RPMI7951 (cell line): ENCODE data around the gene MRPS27. TPM values are rescaled to one million over a fixed set of nuclear protein-coding genes. Genes with fewer than 3 reads are reported as not detected.
"Not testable (repeated sequence)": the region's sequence is repeated elsewhere in the genome, so short reads cannot be mapped to it uniquely, and the experiment has no call there.

ENCODE experiments used
- DNase-seq: peaks from one replicate; pipeline ENCODE4 v3.0.0-alpha.2; 2012; ENCODE audit warnings: low read depth
- total RNA-seq: library from RNA; depleted of rRNA; stranded (reverse); fragments of >200 nt; shearing (Covaris generic); gene quantifications from 2 replicates; pipeline ENCODE4 v1.2.3, GENCODE V29; 2014

Gene MRPS27
- total RNA-seq, 1 experiment from 2014 or later, result 70.4 TPM

DNA sequence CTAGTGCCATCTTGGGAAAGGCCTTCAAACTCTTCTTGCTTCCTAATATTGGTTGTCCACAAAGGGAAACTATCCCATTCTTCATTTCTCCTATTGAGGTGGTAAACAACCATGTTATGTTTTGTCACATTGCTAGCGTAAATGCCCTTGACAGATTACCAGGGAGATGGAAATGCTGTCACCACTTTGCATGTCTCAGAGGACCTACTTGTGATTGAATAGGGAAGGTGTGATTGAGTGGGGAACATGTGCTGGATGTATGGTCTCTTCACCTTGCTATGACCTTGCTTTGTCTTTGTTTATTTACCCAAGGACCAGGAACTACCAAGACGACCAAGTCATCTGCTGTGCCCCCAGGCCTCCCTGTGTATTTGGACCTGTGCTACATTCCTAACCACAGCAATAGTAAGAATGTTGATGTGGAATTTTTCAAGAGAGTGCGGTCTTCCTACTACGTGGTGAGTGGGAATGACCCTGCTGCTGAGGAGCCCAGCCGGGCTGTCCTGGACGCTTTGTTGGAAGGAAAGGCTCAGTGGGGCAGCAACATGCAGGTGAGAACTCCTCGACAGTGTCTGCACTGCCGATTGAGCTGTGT lies 116.7 kb downstream of the MRPS27 start:
- DNase-seq, result peak; percentile 72

DNA sequence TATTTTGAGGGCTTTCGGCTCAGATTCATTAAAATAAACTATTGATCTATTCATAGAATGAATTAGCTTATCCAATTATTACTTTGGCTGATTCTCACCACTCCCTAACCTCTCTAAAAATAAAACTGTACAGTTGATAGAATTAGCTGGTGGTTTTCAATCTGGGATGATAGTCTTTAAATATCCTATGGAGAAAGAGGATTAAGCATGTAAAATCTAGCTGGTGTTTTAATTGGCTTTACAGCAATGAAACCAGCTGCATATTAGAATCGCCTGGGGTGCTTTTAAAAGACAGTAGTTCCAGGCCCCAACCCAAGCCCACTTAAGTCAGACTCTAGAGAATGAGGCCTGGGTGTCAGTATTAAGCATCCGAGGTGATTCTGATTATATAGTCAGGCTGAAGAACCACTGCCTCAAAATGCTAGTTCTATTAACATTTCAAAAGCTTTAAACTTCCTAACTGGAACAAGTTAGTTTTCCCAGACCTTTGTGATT lies 117.7 kb downstream of the MRPS27 start:
- no peak for DNase-seq

DNA sequence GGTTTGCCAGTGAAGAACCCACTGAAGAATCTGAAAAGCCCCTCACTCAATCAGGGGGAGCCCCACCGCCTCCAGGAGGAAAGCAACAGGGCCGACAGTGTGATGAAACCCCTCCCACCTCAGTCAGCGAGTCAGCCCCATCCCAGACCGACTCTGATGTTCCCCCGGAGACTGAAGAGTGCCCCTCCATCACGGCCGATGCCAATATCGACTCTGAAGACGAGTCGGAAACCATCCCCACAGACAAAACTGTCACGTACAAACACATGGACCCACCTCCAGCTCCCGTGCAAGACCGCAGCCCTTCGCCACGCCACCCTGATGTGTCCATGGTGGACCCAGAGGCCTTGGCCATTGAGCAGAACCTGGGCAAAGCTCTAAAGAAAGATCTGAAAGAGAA lies 120.4 kb downstream of the MRPS27 start:
- no peak for DNase-seq

DNA sequence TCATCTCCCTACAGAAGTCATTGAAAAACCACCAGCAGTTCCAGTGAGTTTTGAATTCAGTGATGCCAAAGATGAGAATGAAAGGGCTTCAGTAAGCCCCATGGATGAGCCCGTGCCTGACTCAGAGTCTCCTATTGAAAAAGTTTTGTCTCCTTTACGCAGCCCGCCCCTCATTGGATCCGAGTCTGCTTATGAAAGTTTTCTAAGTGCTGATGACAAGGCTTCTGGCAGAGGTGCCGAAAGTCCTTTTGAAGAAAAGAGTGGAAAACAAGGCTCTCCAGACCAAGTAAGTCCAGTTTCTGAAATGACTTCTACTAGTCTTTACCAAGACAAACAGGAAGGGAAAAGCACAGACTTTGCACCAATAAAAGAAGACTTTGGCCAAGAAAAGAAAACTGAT lies 122.6 kb downstream of the MRPS27 start:
- DNase-seq, result no peak

DNA sequence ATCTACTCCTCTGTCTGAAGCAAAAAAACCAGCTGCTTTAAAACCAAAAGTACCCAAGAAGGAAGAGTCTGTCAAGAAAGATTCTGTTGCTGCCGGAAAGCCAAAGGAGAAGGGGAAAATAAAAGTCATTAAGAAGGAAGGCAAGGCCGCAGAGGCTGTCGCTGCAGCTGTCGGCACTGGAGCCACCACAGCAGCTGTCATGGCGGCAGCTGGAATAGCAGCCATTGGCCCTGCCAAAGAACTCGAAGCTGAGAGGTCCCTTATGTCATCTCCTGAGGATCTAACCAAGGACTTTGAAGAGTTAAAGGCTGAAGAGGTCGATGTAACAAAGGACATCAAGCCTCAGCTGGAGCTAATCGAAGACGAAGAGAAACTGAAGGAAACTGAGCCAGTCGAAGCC lies 124.5 kb downstream of the MRPS27 start:
- no peak for DNase-seq

DNA sequence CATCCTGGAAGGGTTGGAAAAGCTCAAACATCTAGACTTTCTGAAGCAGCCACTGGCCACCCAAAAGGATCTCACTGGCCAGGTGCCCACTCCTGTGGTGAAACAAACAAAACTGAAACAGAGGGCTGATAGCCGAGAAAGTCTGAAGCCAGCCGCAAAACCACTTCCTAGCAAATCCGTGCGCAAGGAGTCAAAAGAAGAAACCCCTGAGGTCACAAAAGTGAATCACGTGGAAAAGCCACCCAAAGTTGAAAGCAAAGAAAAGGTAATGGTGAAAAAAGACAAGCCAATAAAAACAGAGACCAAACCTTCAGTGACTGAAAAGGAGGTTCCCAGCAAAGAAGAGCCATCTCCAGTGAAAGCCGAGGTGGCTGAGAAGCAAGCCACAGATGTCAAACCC lies 125.2 kb downstream of the MRPS27 start:
- DNase-seq, result peak; percentile 93

DNA sequence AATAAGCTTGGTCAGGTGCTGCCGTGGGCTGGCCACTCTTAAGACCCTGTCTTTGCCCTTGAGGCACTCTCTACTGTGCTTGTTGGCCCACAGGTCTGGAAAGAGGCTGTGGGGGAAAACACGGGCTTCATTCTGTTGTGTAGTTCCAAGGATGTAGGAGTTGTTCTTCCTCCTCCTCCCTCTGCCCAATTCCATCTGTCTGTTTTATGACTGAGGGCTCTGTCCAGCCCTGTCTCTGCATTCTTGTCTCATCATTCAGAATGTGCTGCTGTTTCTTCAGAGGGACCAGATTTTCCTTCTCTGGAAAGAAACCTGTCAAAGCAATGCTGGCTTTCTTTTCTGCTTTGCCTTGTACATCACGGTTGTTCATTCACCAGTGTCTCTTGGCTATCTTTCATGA lies 128.6 kb downstream of the MRPS27 start:
- DNase-seq, result no peak

DNA sequence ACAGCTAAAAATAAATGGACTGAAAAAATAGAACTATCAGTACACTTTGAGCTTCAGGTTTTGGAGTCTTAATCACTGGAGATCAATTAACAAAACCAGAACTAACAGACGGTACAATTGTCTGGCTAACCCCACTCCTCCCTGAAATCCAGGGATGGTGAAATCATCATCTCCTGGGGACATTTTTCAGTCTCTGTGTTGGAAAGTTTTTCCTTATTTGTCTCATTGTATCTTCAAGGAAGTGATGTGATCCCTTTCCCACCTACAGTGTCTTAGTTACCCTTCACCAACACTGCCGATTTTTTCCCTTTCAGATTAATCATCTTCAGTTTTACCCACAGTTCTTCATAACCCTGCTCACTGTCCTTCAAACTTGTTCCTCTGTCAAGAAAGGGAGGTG lies 130.9 kb downstream of the MRPS27 start:
- no peak for DNase-seq

DNA sequence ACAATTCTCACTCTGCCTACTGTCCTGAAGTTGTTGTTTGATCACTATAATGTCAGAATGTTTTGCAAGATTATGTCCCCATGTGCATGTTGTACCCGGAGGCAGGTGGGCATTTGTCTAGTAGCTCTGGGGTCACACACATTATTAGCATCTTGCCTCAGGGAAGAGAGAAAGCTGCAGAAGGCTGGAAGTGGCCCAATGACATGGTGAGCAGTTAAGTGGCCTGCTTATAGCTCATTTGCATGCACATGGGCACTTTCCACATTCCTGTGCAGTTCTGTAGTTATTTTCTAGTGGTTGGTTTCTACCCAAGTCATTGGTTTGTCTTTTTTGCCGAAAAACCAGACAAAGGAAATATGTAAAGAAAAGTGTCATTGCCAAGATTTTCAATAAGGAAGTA lies 131.9 kb downstream of the MRPS27 start:
- no peak for DNase-seq

DNA sequence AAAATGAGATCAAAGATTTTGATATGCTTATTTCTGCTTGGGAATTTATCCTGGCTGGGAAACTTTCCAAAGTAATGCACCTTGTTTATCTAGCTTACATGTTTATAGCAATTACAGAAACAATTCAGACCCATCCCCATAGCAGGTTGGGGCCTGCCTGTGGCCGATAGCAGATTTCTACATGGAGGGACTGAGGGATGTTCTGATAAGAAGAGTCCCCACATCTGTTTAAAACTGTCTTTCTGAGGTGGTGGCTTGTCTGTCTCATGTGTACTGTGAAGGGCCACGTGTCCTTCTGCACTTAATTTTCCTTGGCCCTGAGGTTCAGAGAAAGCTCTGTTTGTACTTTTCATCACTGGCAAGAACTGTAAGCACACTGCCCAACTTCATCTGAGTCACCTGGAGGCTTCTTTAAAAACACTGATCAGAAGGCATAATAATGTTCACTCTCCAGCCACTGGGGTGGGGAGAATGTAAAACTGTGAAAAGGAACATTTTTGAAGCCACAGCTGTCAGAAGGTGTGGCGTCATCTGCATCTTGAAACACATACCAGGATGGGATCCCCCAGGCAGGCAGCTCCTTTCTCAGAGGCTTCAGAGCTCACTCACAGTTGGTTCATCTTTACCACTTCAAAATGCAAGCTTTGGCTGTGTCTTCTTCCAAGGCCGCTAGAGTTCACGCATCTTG lies 132.5 kb downstream of the MRPS27 start:
- DNase-seq, result no peak

DNA sequence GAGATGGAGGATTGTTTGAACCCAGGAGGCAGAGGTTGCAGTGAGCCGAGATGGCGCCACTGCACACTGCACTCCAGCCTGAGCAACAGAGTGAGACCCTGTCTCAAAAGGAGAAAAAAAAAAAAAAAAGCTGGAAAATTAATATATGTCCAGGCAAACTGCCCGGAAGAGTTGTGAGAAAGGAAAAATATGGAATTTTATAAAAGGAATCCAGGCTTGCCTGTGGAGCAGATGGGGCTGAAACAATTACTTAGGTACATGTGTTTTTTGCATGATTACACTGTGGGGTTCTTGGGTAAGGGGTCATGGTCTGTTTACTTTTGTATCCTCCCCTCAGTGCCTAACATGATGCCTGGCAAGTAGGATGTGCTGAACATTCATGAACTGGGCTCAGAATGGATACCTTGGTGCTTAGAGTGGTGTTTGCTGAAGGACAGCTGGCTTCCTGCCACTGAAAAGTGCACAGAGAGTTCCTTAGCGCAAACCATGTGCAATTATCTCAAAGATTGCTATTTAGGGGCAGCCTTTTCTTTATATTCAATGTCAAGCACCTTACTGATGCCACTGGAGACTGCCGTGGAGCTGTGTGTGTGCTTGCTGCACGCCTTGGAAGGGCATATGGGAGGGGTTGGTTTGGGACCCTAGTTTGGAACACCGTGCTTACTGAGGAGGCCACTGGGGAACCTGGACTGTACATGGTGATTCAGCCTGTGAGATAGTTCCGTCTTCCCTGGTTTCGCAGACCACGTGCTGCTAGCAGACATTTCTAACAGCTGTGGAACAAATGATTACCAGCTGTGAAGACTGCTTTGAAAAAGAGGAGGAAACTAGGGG lies 134.3 kb downstream of the MRPS27 start:
- no peak for DNase-seq

DNA sequence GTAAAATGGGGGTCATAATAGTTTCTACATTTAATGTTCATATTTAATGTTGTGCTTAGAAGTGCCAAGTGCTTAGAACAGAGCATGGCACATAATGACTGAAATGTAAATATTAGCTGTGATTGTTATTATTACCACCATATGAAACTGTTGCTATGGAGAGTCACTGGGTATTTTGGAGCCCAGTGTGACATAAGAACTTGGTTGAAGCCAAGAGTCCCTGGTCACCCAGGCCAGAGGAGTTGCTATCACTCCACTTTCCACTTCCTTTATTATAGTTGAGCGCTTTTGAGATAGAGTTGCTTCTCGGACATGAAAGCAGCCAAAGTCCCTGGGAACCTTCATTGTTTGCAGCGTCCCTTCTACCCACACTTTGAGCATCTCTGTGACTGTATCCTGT lies 135.6 kb downstream of the MRPS27 start:
- no peak for DNase-seq

DNA sequence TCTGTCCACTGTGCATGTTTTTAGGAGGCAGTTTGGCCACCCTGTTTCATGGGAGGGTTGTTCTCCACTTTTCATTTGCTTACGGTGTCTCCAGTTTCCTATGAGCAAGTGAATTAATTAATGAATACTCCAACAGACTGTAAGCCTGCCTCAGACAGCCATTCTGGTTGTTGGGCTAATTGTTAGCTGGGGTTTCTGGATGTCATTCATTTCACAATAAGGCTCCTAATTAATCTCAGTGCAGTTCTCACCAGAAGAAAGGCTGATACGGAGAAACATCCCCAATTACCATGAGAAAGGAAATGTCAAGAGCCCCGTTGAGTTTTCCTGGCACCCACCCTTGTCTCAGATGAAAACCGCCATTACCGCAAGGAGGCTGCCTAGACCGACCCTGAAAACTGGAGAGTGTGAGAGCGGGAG lies 136.9 kb downstream of the MRPS27 start:
- no peak for DNase-seq

DNA sequence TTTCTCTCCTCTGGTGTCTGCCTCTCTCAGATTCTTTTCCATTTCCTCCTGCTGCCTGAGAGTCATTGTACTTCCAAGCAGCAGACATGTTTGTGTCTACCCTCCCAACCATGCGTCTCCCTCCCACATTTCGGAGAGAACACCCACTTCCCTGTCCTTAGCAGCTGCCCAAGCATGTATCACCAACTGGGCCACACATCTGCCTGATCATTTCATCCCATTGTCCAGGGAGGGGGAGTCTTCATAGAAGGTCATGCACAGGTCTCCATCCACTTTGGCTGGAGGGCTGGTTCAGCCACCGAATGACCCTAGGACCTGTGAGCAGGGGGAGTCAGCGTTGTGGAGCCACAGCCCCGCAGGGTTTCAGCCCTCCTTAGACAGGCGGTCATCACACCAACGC lies 137.4 kb downstream of the MRPS27 start:
- DNase-seq, result no peak

DNA sequence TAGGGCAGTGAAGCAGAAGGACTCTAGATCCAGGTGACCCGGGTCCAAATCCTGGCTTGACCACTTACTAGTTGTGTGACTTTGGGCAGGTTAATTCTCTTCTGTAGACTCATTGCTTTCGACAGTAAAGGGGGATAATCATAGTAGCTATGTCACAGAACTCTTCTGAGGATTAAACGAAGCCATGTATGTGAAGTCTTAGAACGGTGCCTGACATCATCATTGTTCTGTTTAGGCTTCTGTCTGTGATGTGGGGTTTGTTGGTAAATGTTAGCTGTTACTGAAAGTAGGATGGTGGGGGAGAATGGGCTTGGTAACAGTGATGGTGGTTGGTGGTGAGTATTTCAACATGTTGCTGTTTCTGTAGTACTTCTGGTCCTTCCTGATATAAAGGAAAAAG lies 139.1 kb downstream of the MRPS27 start:
- no peak for DNase-seq

DNA sequence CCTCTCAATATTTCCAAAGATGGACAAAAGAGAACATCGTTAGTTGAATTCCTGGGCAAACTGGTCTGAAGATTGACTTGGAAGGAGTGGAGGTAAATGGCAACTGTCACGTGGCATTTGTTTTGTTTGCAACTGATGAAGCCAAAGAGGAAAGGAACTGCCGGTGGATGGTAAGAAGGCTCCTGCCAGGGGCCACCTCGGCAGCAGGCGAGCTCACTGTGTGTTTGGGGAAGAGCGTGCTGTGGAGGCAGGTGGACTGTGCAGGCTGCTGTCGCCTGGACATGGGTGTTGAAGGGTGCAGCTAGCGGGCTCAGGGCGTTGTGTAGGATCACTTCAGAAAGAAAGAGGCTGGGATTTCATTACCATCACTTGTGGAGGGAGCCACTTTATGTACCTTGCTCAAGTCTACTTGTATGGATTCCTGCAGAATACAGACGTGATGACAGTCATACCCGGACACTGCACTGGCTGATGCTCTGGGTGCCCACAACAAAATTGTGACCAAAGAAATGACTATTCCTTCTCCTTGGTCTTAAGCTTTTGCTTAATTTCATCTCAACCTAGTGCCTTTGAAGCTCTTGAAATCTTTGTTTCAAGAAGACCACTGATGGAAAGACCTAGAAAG lies 140.1 kb downstream of the MRPS27 start:
- no peak for DNase-seq

DNA sequence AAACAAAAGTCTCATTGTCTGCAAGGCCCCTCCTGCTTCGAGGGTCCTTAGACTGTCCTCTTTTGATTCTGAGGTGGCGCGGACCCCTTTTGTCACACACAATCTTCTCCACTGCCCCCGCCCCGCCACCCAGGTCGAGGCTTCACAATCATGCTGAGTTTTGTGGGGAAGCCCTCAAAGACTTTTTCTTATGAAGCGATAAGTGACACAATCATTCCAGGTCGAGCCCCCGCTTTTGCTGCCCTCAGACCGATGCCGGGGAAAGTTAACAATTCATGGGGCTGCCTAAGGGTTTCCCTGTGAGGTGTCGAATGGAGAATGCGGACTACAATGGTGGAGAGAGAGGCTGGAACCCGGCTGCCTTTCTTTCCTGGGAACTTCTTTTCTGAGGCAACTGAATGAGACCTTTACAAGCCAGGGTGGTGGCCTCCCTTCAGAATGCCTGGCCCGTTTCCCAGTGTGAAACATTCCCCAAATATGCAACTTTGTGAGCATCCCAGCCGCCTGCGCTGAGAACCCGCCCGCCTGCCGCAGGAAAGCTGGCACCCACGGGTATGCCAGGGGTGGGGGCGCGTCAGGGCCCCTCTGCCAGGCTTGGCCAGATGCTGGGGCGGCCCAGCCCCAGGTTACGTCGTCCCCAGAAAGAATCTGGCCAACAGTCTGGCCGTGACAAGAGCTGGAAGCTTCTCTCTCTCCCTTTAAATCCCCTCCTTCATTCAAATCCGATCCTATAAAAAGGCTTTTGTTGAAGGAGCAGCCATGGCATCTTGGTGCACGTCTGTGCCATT lies 140.8 kb downstream of the MRPS27 start:
- DNase-seq, result peak; percentile 92

DNA sequence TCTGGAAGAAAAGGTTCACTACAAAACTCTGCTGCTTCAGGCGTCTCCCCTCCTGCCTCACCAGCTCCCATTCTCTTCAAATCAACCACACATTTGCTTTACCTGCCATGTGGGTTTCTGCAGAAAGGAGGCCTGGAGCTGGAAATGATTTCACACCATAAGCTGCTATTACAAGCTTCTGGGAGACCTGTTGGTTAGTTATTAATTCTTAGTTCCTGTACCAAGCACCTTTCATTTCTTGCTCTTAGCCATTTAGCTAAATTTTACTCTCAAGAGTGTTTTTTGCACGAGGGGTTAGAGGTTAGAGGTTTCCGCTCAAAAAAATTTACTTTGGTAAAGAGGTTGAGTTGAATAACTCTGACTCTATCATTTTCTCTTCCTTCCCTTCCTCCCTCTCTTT lies 142.5 kb downstream of the MRPS27 start:
- no peak for DNase-seq

DNA sequence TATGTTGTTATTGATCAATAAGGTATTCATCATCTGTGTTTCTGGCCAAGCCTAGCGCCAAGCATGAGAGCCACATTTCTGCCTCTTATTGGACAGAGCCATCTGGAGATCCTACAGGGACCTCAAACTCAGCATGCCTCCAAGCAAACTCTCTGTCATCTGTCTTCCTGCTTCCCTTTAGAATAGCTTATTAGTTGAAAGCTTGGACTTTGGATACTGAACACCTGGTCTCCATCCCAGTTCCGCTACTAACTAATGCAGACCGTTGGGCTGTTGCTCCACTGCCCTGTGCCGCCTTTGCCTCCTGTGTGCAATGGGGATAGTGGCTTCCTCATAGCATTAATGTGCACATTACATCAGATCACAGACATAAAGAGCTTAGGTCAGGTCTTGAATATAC lies 147.3 kb downstream of the MRPS27 start:
- DNase-seq, result no peak

DNA sequence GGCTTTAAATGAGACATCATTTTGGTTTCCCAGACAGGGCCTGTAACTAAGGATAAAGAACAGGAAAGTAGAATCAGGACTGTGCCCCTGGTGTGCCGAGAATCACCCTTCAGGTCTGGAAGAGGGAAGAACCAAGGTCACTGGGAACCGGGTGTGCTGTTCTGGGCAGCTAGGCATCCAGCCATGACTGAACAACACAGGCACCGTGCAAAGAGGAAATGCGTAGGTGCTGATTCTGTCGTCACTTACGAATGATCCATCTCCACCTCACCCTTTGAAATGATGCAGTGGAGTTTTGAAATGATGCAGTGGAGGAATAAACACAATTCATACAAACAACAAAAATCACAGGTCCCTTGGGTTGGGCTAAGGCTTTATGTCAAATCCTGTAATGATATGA lies 148.4 kb downstream of the MRPS27 start:
- DNase-seq, result no peak

DNA sequence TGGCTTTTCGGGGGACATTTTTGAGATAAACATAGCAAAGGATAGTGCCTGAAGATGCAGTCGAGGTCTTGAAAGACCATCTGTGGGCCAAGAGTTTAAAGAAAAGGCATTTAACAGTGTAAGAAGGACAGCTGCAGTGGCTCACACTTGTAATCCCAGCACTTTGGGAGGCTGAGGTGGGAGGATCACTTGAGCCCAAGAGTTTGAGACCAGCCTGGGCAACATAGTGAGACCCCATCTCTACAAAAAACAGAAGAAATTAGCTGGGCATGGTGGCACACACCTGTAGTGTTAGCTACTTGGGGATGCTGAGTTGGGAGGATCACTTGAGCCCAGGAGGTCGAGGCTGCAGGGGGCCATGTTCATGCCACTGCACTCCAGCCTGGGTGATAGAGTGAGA lies 148.9 kb downstream of the MRPS27 start:
- not testable (repeated sequence) for DNase-seq

DNA sequence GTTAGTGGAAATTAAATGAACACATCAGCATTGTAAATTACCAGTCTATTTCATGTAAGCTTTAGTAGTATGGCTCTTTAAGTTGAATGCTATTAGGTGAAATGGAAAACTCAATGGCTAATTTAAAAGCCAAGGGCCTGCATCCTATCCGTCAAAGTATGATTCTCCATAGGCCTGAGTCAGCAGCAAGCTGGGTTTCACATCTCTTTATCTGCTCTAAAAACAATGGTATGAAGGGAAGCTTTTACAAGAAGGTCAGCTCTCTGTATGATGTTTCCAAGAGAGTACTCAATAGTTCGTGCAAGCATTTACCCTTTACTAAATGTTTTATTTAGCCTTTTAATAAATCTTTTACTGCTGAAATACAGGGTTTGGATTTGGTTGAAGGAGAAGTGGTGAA lies 149.9 kb downstream of the MRPS27 start:
- DNase-seq, result no peak
